ACC112 (cell line): ENCODE data around the gene GPBP1.
"Not testable (repeated sequence)": the region's sequence is repeated elsewhere in the genome, so short reads cannot be mapped to it uniquely, and the experiment has no call there.

Experiments
- H2AFZ ChIP-seq: fragments of 200-600 bp; sonication (generic); one replicate; pipeline ENCODE4 v1.6.0; 2017; ENCODE audit warnings: antibody characterized with exemption, low read length; ENCODE audit not compliant: unreplicated experiment
- H3K27ac ChIP-seq: fragments of 200-600 bp; sonication (generic); 2 replicates; pipeline ENCODE4 v1.5.1; 2014; ENCODE audit warnings: low read depth, mild to moderate bottlenecking, antibody characterized with exemption, low read length, moderate library complexity
- H3K27me3 ChIP-seq: fragments of 200-600 bp; sonication (generic); 2 replicates; pipeline ENCODE4 v1.6.1; 2014; ENCODE audit warnings: mild to moderate bottlenecking, antibody characterized with exemption, low read length, moderate library complexity, mixed read lengths; ENCODE audit not compliant: insufficient read depth
- H3K36me3 ChIP-seq: fragments of 200-600 bp; sonication (generic); 2 replicates; pipeline ENCODE4 v1.6.1; 2016; ENCODE audit warnings: mild to moderate bottlenecking, antibody characterized with exemption, low read length, moderate library complexity, mixed read lengths; ENCODE audit not compliant: insufficient read depth
- H3K4me1 ChIP-seq: fragments of 200-600 bp; sonication (generic); one replicate; pipeline ENCODE4 v1.6.1; 2016; ENCODE audit warnings: low read length, mixed read lengths; ENCODE audit not compliant: insufficient read depth, unreplicated experiment, control insufficient read depth
- H3K4me3 ChIP-seq: fragments of 200-600 bp; sonication (generic); 2 replicates; pipeline ENCODE4 v1.5.1; 2014; ENCODE audit warnings: mild to moderate bottlenecking, low read depth, low read length
- H3K79me2 ChIP-seq: fragments of 200-600 bp; sonication (generic); one replicate; pipeline ENCODE4 v1.6.0; 2016; ENCODE audit warnings: low read length; ENCODE audit not compliant: control insufficient read depth, unreplicated experiment, insufficient read depth

The GPBP1 gene

GRCh38 chr5:57191986-57192385, 18.1 kb downstream of the GPBP1 start:
- H3K27ac ChIP-seq: no peak overlapping the region
- no peak overlapping the region for H3K4me3 ChIP-seq
- H3K79me2 ChIP-seq: peaks cover 94% of the 10 kb centered on the region
- H3K4me1 ChIP-seq: no peaks in the 10 kb centered on the region
- peaks cover 5% of the 10 kb centered on the region; the same call in 1 of the 2 replicates for H3K36me3 ChIP-seq
- no peak overlapping the region for H2AFZ ChIP-seq
- H3K27me3 ChIP-seq: no peaks in the 10 kb centered on the region

GRCh38 chr5:57192832-57193231, 19.0 kb downstream of the GPBP1 start:
- H2AFZ ChIP-seq, H3K27me3 ChIP-seq, H3K27ac ChIP-seq, H3K36me3 ChIP-seq, H3K4me3 ChIP-seq, H3K4me1 ChIP-seq: not testable (repeated sequence)
- H3K79me2 ChIP-seq: peaks cover 93% of the 10 kb centered on the region

DNA sequence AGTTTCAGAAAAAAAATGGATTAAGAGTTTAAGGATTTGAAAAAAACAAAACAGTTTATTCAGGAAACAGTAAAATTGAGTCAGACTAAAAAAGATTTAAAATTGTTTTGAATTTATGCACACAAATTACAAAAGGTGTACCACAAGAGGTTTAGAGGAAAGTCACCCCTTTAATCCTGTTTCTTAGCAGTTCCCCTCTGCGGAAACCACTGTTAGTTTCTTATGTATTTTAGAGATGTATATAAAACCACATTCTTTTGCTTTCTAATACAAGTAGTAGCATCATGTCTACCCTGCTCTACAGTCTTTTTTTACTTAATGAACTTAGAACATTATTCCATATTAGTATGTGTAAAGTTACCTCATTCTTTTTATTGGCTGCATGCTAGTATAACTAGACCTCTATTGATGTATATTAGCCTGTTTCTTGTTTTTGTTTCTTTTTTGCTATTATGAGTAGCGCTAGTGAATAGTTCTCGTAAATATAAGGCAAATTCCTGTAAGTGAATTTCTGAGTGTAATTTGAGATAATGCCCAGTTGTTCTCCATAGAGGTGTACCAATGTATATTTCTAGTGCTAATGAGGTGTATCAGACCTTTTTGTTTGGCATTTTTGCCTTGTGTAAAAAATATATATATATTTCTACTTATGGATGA, 20.0 kb downstream of the GPBP1 start:
- no peaks in the 10 kb centered on the region for H3K27me3 ChIP-seq
- peaks cover 9% of the 10 kb centered on the region; the same call in 1 of the 2 replicates for H3K36me3 ChIP-seq

GRCh38 chr5:57194653-57195052, 20.8 kb downstream of the GPBP1 start:
- H3K4me1 ChIP-seq: no peaks in the 10 kb centered on the region
- peaks cover 90% of the 10 kb centered on the region for H3K79me2 ChIP-seq
- no peaks in the 10 kb centered on the region for H3K27me3 ChIP-seq
- no peak overlapping the region for H3K27ac ChIP-seq
- H2AFZ ChIP-seq: no peak overlapping the region
- peaks cover 9% of the 10 kb centered on the region; the same call in 1 of the 2 replicates for H3K36me3 ChIP-seq
- no peak overlapping the region for H3K4me3 ChIP-seq

More for the DNA sequence above, 20.0 kb downstream of the GPBP1 start:
- Histone ChIP-seq H3K79me2 (peaks cover 91% of the 10 kb centered on the region), H3K4me1 (no peaks in the 10 kb centered on the region), H3K27ac (no peak overlapping the region), H3K4me3 (no peak overlapping the region), H2AFZ (no peak overlapping the region)

- no peaks in the 10 kb centered on the region for H3K4me1 ChIP-seq
- no peaks in the 10 kb centered on the region for H3K27me3 ChIP-seq
- peaks cover 90% of the 10 kb centered on the region for H3K79me2 ChIP-seq
- no peak overlapping the region for H3K4me3 ChIP-seq
- H3K36me3 ChIP-seq: peaks cover 9% of the 10 kb centered on the region; the same call in 1 of the 2 replicates
- H3K27ac ChIP-seq: no peak overlapping the region
- H2AFZ ChIP-seq: no peak overlapping the region
Observed at GRCh38 chr5:57195060-57195459, 21.2 kb downstream of the GPBP1 start.

GRCh38 chr5:57199866-57200265, 26.0 kb downstream of the GPBP1 start:
- peaks cover 7% of the 10 kb centered on the region for H3K4me1 ChIP-seq
- no peak overlapping the region for H2AFZ ChIP-seq
- peaks cover 92% of the 10 kb centered on the region for H3K79me2 ChIP-seq
- peaks cover 9% of the 10 kb centered on the region; the same call in 1 of the 2 replicates for H3K36me3 ChIP-seq
- H3K27ac ChIP-seq: no peak overlapping the region
- no peak overlapping the region for H3K4me3 ChIP-seq
- H3K27me3 ChIP-seq: no peaks in the 10 kb centered on the region

- Histone ChIP-seq H3K27ac (no peak overlapping the region), H3K36me3 (0 out of 2 replicates have a peak, but pooled peaks cover 4% of the 10 kb centered on the region), H3K4me3 (no peak overlapping the region), H3K27me3 (no peaks in the 10 kb centered on the region), H3K79me2 (peaks cover 93% of the 10 kb centered on the region), H3K4me1 (peaks cover 11% of the 10 kb centered on the region), H2AFZ (no peak overlapping the region)
Observed at GRCh38 chr5:57202811-57203210, 29.0 kb downstream of the GPBP1 start.

GRCh38 chr5:57207007-57207653, 33.3 kb downstream of the GPBP1 start:
- H3K36me3 ChIP-seq: no peaks in the 10 kb centered on the region
- H3K27ac ChIP-seq: no peak overlapping the region
- H3K4me1 ChIP-seq: peaks cover 26% of the 10 kb centered on the region
- no peak overlapping the region for H2AFZ ChIP-seq
- H3K79me2 ChIP-seq: peaks cover 90% of the 10 kb centered on the region
- H3K27me3 ChIP-seq: no peaks in the 10 kb centered on the region
- no peak overlapping the region for H3K4me3 ChIP-seq

GRCh38 chr5:57207681-57208080, 33.8 kb downstream of the GPBP1 start:
- no peak overlapping the region for H3K27ac ChIP-seq
- H3K4me3 ChIP-seq: no peak overlapping the region
- peaks cover 22% of the 10 kb centered on the region for H3K4me1 ChIP-seq
- no peak overlapping the region for H2AFZ ChIP-seq
- no peaks in the 10 kb centered on the region for H3K36me3 ChIP-seq
- H3K27me3 ChIP-seq: no peaks in the 10 kb centered on the region
- H3K79me2 ChIP-seq: peaks cover 90% of the 10 kb centered on the region

DNA sequence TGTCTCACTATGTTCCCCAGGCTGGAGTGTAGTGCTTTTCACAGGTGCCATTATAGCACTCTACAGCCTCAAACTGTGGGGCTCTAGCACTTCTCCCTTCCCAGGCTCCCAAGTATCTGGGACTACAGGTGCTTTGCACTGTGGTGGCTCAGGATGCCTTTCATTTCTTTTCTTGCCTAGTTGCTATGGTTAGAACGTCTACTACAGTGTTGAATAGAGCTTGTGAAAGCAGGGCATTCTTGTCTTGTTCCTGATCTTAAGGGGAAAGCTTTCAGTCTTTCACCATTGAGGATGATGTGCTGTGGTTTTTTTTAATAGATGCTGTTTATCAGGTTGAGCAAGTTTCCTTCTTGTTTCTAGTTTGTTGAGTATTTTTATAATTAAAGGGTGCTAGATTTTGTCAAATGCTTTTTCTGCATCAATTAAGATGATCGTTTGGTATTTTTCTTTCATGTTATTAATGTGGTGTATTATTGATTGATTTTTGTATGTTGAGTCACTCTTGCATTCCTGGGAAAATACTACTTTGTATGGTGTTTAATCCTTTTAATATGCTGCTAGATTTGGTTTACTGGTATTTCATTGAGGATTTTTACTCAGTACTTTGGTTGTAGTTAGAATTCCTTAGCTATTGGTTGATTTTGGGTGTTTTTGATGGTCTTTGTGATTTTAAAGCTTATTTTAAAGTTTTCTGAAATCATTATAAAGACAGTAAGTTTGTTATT, 35.6 kb downstream of the GPBP1 start:
- Histone ChIP-seq H3K27ac (peak overlapping the region; percentile 35), H3K27me3 (no peaks in the 10 kb centered on the region), H3K36me3 (peaks cover 3% of the 10 kb centered on the region; the same call in 1 of the 2 replicates), H3K79me2 (peaks cover 92% of the 10 kb centered on the region), H3K4me1 (peaks cover 19% of the 10 kb centered on the region), H3K4me3 (no peak overlapping the region), H2AFZ (no peak overlapping the region)
